IMR-90 (cell line): Measurements from ENCODE around the gene ELOVL5. TPM values are rescaled to one million over a fixed set of nuclear protein-coding genes. Genes with fewer than 3 reads are reported as not detected.

ENCODE experiments used
- ATAC-seq: fragments of 200-7000 bp; cut with Tn5 transposase; 2 replicates; pipeline ENCODE4 v1.9.1; 2020; ENCODE audit warnings: low read depth, mild to moderate bottlenecking, moderate library complexity
- BruUV-seq: library from RNA; stranded (reverse); fragments of 400-500 nt; replicated peaks from 2 replicates; lab custom pipeline; 2021; lab: Mats Ljungman, UMichigan
- CTCF ChIA-PET: fragments of 300-600 bp; formaldehyde crosslinking; extraction: SDS; loops from one replicate; lab custom pipeline; 2021; ENCODE audit warnings: antibody characterized with exemption; lab: Yijun Ruan, JAX
- POLR2A ChIA-PET: fragments of 300-600 bp; sonication (Branson Sonifier 250); formaldehyde crosslinking; loops from one replicate; lab custom pipeline; 2022; ENCODE audit warnings: antibody characterized with exemption; ENCODE audit not compliant: unreplicated experiment; lab: Charles Lee
- DNase-seq: peaks from one replicate; pipeline ENCODE4 v3.0.0; 2013
- H2AFZ ChIP-seq: replicated peaks from 2 replicates; pipeline ENCODE3; 2013; ENCODE audit warnings: low read length, mild to moderate bottlenecking; ENCODE audit not compliant: poor library complexity
- H2AK5ac ChIP-seq: 2 replicates; pipeline ENCODE4 v1.6.1; 2013; ENCODE audit warnings: low read depth, low read length, inconsistent platforms
- H2AK9ac ChIP-seq: replicated peaks from 2 replicates; pipeline ENCODE3; 2013; ENCODE audit warnings: mild to moderate bottlenecking, low read depth, low read length, moderate library complexity; ENCODE audit not compliant: poor library complexity
- H2BK120ac ChIP-seq: 2 replicates; pipeline ENCODE4 v1.6.1; 2013; ENCODE audit warnings: low read depth, low read length, inconsistent platforms
- H2BK15ac ChIP-seq: 3 replicates; pipeline ENCODE4 v1.6.1; 2013; ENCODE audit warnings: low read depth, low read length, inconsistent platforms
- H2BK20ac ChIP-seq: 2 replicates; pipeline ENCODE4 v1.6.1; 2013; ENCODE audit warnings: low read depth, mild to moderate bottlenecking, inconsistent platforms, low read length, moderate library complexity
- H2BK5ac ChIP-seq: 2 replicates; pipeline ENCODE4 v1.6.1; 2013; ENCODE audit warnings: mild to moderate bottlenecking, low read depth, low read length, inconsistent platforms; ENCODE audit not compliant: poor library complexity, severe bottlenecking
- H3K14ac ChIP-seq: replicated peaks from 2 replicates; pipeline ENCODE4 v1.6.1; 2013; ENCODE audit warnings: low read depth, low read length, inconsistent platforms
- H3K18ac ChIP-seq: 2 replicates; pipeline ENCODE4 v1.6.1; 2013; ENCODE audit warnings: low read depth, low read length, control low read depth
- H3K23ac ChIP-seq: 2 replicates; pipeline ENCODE4 v1.6.1; 2013; ENCODE audit warnings: low read depth, low read length, inconsistent platforms
- H3K27ac ChIP-seq: 2 replicates; pipeline ENCODE4 v1.5.1; 2013; ENCODE audit warnings: mild to moderate bottlenecking, control low read depth, low read length; ENCODE audit not compliant: insufficient read depth
- H3K27me3 ChIP-seq: 2 replicates; pipeline ENCODE4 v1.6.1; 2013; ENCODE audit warnings: low read length; ENCODE audit not compliant: control insufficient read depth, insufficient read depth
- H3K36me3 ChIP-seq: 2 replicates; pipeline ENCODE4 v1.6.1; 2013; ENCODE audit warnings: low read length, mixed read lengths; ENCODE audit not compliant: control insufficient read depth, insufficient read depth
- H3K4ac ChIP-seq: 2 replicates; pipeline ENCODE4 v1.6.1; 2013; ENCODE audit warnings: low read depth, low read length, inconsistent platforms
- H3K4me1 ChIP-seq: 2 replicates; pipeline ENCODE4 v1.6.1; 2013; ENCODE audit warnings: low read length, mixed read lengths; ENCODE audit not compliant: control insufficient read depth, insufficient read depth
- H3K4me2 ChIP-seq: 2 replicates; pipeline ENCODE4 v1.6.1; 2013; ENCODE audit warnings: low read depth, mild to moderate bottlenecking, control low read depth, low read length, moderate library complexity
- H3K4me3 ChIP-seq: 2 replicates; pipeline ENCODE4 v1.5.1; 2013; ENCODE audit warnings: low read depth, mild to moderate bottlenecking, control low read depth, low read length, moderate library complexity; ENCODE audit not compliant: insufficient read depth
- H3K56ac ChIP-seq: 2 replicates; pipeline ENCODE4 v1.6.1; 2013; ENCODE audit warnings: low read length, inconsistent platforms; ENCODE audit not compliant: insufficient read depth; ENCODE audit errors: extremely low read depth
- H3K79me1 ChIP-seq, 2 experiments: 2 replicates each; pipeline ENCODE4 v1.6.1; 2013; ENCODE audit warnings: low read length in 2 of 2, inconsistent platforms in 1 of 2, low read depth in 1 of 2
- H3K9ac ChIP-seq: 2 replicates; pipeline ENCODE4 v1.6.1; 2013; ENCODE audit warnings: low read depth, low read length, control low read depth
- H3K9me1 ChIP-seq: 2 replicates; pipeline ENCODE4 v1.6.1; 2013; ENCODE audit warnings: low read length, inconsistent platforms; ENCODE audit not compliant: insufficient read depth
- H3K9me3 ChIP-seq: 2 replicates; pipeline ENCODE4 v1.6.1; 2013; ENCODE audit warnings: low read length; ENCODE audit not compliant: control insufficient read depth, insufficient read depth
- H4K20me1 ChIP-seq: 2 replicates; pipeline ENCODE4 v1.6.1; 2013; ENCODE audit warnings: low read length, inconsistent platforms; ENCODE audit not compliant: insufficient read depth
- H4K5ac ChIP-seq: 2 replicates; pipeline ENCODE4 v1.6.1; 2013; ENCODE audit warnings: mild to moderate bottlenecking, low read depth, low read length, control low read depth
- H4K8ac ChIP-seq, 2 experiments: 2 replicates each; pipeline ENCODE4 v1.6.1; 2013; ENCODE audit warnings: low read depth in 2 of 2, low read length in 2 of 2, control low read depth in 1 of 2, inconsistent platforms in 1 of 2
- H4K91ac ChIP-seq: 2 replicates; pipeline ENCODE4 v1.6.1; 2013; ENCODE audit warnings: low read depth, low read length, inconsistent platforms; ENCODE audit not compliant: insufficient read depth
- CEBPB ChIP-seq: IDR thresholded peaks from 2 replicates; pipeline ENCODE4 v1.6.1; 2012; ENCODE audit warnings: low read depth, low read length, improper control_type of control experiment
- CHD1 ChIP-seq: IDR thresholded peaks from 2 replicates; pipeline ENCODE4 v1.6.1; 2012; ENCODE audit warnings: low read depth, low read length, improper control_type of control experiment
- CTCF ChIP-seq: conservative IDR thresholded peaks from 2 replicates; pipeline ENCODE4 v1.5.1; 2012; ENCODE audit warnings: mild to moderate bottlenecking, low read depth, low read length, improper control_type of control experiment
- ELK1 ChIP-seq: fragments of 150-350 bp; IDR thresholded peaks from 2 replicates; pipeline ENCODE4 v1.6.1; 2016; ENCODE audit warnings: low read depth, mild to moderate bottlenecking, low read length, moderate library complexity, borderline replicate concordance
- FOS ChIP-seq: fragments of 150-350 bp; IDR thresholded peaks from 2 replicates; pipeline ENCODE4 v1.6.1; 2016; ENCODE audit warnings: low read depth, low read length
- MAFK ChIP-seq: IDR thresholded peaks from 2 replicates; pipeline ENCODE4 v1.6.1; 2012; ENCODE audit warnings: low read depth, low read length, improper control_type of control experiment
- MXI1 ChIP-seq: IDR thresholded peaks from 2 replicates; pipeline ENCODE4 v1.6.1; 2012; ENCODE audit warnings: low read depth, mild to moderate bottlenecking, low read length, moderate library complexity, borderline replicate concordance
- POLR2A ChIP-seq: IDR thresholded peaks from 2 replicates; pipeline ENCODE4 v1.6.1; 2012; ENCODE audit warnings: mild to moderate bottlenecking, low read depth, low read length
- RAD21 ChIP-seq: IDR thresholded peaks from 2 replicates; pipeline ENCODE4 v1.6.1; 2012; ENCODE audit warnings: low read length, improper control_type of control experiment
- SMC3 ChIP-seq: fragments of 150-350 bp; IDR thresholded peaks from 2 replicates; pipeline ENCODE4 v1.6.1; 2016; ENCODE audit warnings: low read depth, mild to moderate bottlenecking, antibody characterized with exemption, low read length, moderate library complexity
- USF2 ChIP-seq: fragments of 150-350 bp; IDR thresholded peaks from 2 replicates; pipeline ENCODE4 v1.6.1; 2017; ENCODE audit warnings: mild to moderate bottlenecking, antibody characterized with exemption, low read length, low read depth
- WGBS, 2 experiments: methylation state at CpG; one replicate each; pipeline versions ENCODE4 v1.1.5 to v1.1.7; 2013; ENCODE audit warnings: missing lambda C conversion rate in 2 of 2; ENCODE audit not compliant: insufficient read length in 1 of 2; ENCODE audit errors: extremely low coverage in 2 of 2; 5-methylcytosine and 5-hydroxymethylcytosine counted together
- dilution Hi-C: fragments of 300-500 bp; cut with HindIII; formaldehyde crosslinking; loops from one replicate; pipeline ENCODE4 v1.14.3; 2018; ENCODE audit warnings: low sequenced_read_pairs; ENCODE audit not compliant: unreplicated experiment
- in situ Hi-C: fragments of 300-500 bp; cut with MboI; formaldehyde crosslinking; loops from 3 replicates; pipeline ENCODE4 v1.14.3; 2019; ENCODE audit warnings: low sequenced_read_pairs, inconsistent platforms, mixed read lengths
- intact Hi-C: fragments of 100-400 bp; cut with micrococcal nuclease; formaldehyde crosslinking; loops from 2 replicates; pipeline ENCODE4 v1.10.0; 2022
- polyA plus RNA-seq, 3 experiments: library from polyadenylated mRNA; depleted of rRNA; stranded (reverse); fragments of >200 nt; gene quantifications; 2 replicates each; pipeline ENCODE4 v1.2.3, GENCODE V29; 2012; ENCODE audit warnings: low replicate concordance in 1 of 3
- total RNA-seq: library from RNA; depleted of rRNA; stranded (reverse); fragments of >200 nt; gene quantifications from 2 replicates; pipeline ENCODE4 v1.2.3, GENCODE V29; 2012

The ELOVL5 gene
- total and polyA plus RNA-seq, 2 of the 4 experiments (the other 2 are of a cell fraction): 32.1 to 42.3 TPM

- H2AK5ac ChIP-seq: no peak overlapping the region
Measured at GRCh38 chr6:53313784-53314400, 34.9 kb downstream of the ELOVL5 start.

More at GRCh38 chr6:53313784-53314400, 34.9 kb downstream of the ELOVL5 start:
- dilution Hi-C loops (no loop called here), intact Hi-C loops (no loop called here), in situ Hi-C loops (no loop called here)
- no peaks in the 10 kb centered on the region for H3K9me3 ChIP-seq
- H3K9me1 ChIP-seq: peaks cover 12% of the 10 kb centered on the region
- DNase-seq: peak; percentile 48
- no peak overlapping the region for H3K27ac ChIP-seq
- H3K79me1 ChIP-seq: peaks cover 22 to 78% of the 10 kb centered on the region in 2 experiments
- H4K20me1 ChIP-seq: peaks cover 18% of the 10 kb centered on the region
- no peaks in the 10 kb centered on the region for H3K27me3 ChIP-seq
- no peak overlapping the region for H3K4me2 ChIP-seq
- no peak overlapping the region for H3K4me3 ChIP-seq
- no peak overlapping the region for H2BK20ac ChIP-seq
- no peak overlapping the region for H3K9ac ChIP-seq
- no peak overlapping the region for H3K14ac ChIP-seq
- no peak overlapping the region for H3K23ac ChIP-seq
- H3K4me1 ChIP-seq: peaks cover 8% of the 10 kb centered on the region
- no peaks in the 10 kb centered on the region for H3K36me3 ChIP-seq
- no peak overlapping the region for H2BK5ac ChIP-seq
- ChIA-PET POLR2A (no interaction called here), CTCF (interaction anchor here (1.0 kb wide), 1 partner anchor 105 kb away, joined by 3 read pairs; no protein-coding TSS in a partner anchor)
- H4K8ac ChIP-seq: no peak overlapping the region
- H4K91ac ChIP-seq: no peak overlapping the region
- WGBS, 2 experiments: 60% methylated on average over 1 of the region's 4 CpGs; no CpG with 5 or more reads in 1 of the 2 experiments
- H2BK15ac ChIP-seq: no peak overlapping the region
- H3K56ac ChIP-seq: no peak overlapping the region
- ATAC-seq: no peak
- H2AFZ ChIP-seq: no peak overlapping the region
- no TSS peak for BruUV-seq
- no peak overlapping the region for H2AK9ac ChIP-seq
- TF ChIP-seq SMC3 (no peak), RAD21 (no peak), ELK1 (no peak), CTCF (no peak), MXI1 (no peak), MAFK (no peak), CHD1 (no peak), CEBPB (no peak), USF2 (no peak), FOS (no peak), POLR2A (no peak)
- H3K18ac ChIP-seq: no peak overlapping the region
- no peak overlapping the region for H2BK120ac ChIP-seq
- no peak overlapping the region for H4K5ac ChIP-seq
- no peak overlapping the region for H3K4ac ChIP-seq
